ENCODE measurements around the gene SCART1. TPM values are rescaled to one million over a fixed set of nuclear protein-coding genes. Genes with fewer than 3 reads are reported as not detected.

Gene SCART1
- total RNA-seq, 1 experiment from 2014 or later, result 0.50 TPM

DNA sequence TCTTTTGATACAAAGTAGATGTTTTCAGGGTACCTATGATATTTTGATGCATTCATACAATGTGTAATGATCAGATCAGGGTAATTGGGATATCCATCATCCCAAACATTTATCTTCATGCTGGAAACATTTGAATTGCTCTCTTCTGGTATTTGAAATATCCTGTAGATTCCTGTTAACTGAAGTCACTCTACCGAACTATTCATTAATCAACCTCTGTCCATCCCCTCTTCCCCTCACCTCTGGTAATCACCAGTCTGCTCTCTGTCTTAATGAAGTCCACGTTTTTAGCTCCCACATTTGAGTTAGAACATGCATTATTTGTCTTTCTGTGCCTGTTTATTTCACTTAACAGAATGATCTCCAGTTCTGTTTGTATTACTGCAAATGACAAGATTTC is 48.5 kb upstream of the SCART1 start:
- H2AK5ac ChIP-seq (ENCODE audit: insufficient read length, low read length), result no peak overlapping the region
- Mint-ChIP-seq H3K27ac (no peak overlapping the region), H3K9me3 (peaks cover 1 to 7% of the 10 kb centered on the region in 2 experiments; a peak in 4 of 5 replicates), H3K4me1 (no peaks in the 10 kb centered on the region), H3K27me3 (ENCODE audit: low read depth) (no peaks in the 10 kb centered on the region), H3K36me3 (ENCODE audit: insufficient read depth in 1 of 3, low read depth in 3 of 3) (peaks cover 69 to 93% (median 86%) of the 10 kb centered on the region in 3 experiments), H3K4me3 (no peak overlapping the region)
- H2AFZ ChIP-seq (ENCODE audit: low read length), result no peak overlapping the region
- peaks cover 2% of the 10 kb centered on the region for H3K79me1 ChIP-seq (ENCODE audit: insufficient read depth, low read depth, low read length, poor library complexity, severe bottlenecking)
- no peaks in the 10 kb centered on the region for H3K4me1 ChIP-seq (ENCODE audit: insufficient read depth, low read length)
- H4K20me1 ChIP-seq (ENCODE audit: control insufficient read depth, insufficient read depth, insufficient read length), result no peaks in the 10 kb centered on the region
- H3K79me2 ChIP-seq (ENCODE audit: insufficient read depth, low read length), result peaks cover 3% of the 10 kb centered on the region; the same call in 1 of the 2 replicates
- no peak overlapping the region for H3K23ac ChIP-seq (ENCODE audit: insufficient read length, low read depth, low read length)
- H3K4me2 ChIP-seq (ENCODE audit: insufficient read depth, insufficient read length, low read length), result no peak overlapping the region
- H3K9ac ChIP-seq (ENCODE audit: extremely low read depth, insufficient read length, low read length), result no peak overlapping the region
- TF ChIP-seq, protein P1, sequence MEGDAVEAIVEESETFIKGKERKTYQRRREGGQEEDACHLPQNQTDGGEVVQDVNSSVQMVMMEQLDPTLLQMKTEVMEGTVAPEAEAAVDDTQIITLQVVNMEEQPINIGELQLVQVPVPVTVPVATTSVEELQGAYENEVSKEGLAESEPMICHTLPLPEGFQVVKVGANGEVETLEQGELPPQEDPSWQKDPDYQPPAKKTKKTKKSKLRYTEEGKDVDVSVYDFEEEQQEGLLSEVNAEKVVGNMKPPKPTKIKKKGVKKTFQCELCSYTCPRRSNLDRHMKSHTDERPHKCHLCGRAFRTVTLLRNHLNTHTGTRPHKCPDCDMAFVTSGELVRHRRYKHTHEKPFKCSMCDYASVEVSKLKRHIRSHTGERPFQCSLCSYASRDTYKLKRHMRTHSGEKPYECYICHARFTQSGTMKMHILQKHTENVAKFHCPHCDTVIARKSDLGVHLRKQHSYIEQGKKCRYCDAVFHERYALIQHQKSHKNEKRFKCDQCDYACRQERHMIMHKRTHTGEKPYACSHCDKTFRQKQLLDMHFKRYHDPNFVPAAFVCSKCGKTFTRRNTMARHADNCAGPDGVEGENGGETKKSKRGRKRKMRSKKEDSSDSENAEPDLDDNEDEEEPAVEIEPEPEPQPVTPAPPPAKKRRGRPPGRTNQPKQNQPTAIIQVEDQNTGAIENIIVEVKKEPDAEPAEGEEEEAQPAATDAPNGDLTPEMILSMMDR (conservative IDR thresholded peaks at IDR 0.05), result no peak
- H2BK120ac ChIP-seq (ENCODE audit: low read depth, low read length, poor library complexity, severe bottlenecking), result no peak overlapping the region
- no peak overlapping the region for H2BK20ac ChIP-seq (ENCODE audit: low read depth, low read length, poor library complexity, severe bottlenecking)
- H2BK12ac ChIP-seq (ENCODE audit: insufficient read length, low read depth, low read length), result no peak overlapping the region
- H3K4ac ChIP-seq (ENCODE audit: low read depth, low read length), result no peak overlapping the region
- no peak overlapping the region for H3T11ph ChIP-seq (ENCODE audit: low read length)
- H3K56ac ChIP-seq (ENCODE audit: insufficient read length, low read depth, low read length), result no peak overlapping the region
- no peak overlapping the region for H3K14ac ChIP-seq (ENCODE audit: insufficient read depth, low read length)
- no CpG with 5 or more reads among the region's 2 CpGs for WGBS (ENCODE audit: extremely low coverage, insufficient read length, low lambda C conversion rate)
- no peak overlapping the region for H4K91ac ChIP-seq (ENCODE audit: insufficient read length, low read depth, low read length)
- no peak overlapping the region for H3K27ac ChIP-seq (ENCODE audit: insufficient read length, low read depth, low read length)
- H2BK15ac ChIP-seq (ENCODE audit: low read depth, low read length), result no peak overlapping the region
- H4K8ac ChIP-seq (replicated peaks; ENCODE audit: insufficient read length, low read depth, low read length), result no peak overlapping the region
- no peak overlapping the region for H3K18ac ChIP-seq (ENCODE audit: insufficient read length, low read depth, low read length)
- no peaks in the 10 kb centered on the region for H3K9me3 ChIP-seq (ENCODE audit: control insufficient read depth, low read depth, low read length)
- H3K23me2 ChIP-seq (ENCODE audit: insufficient read length, low read depth, low read length, poor library complexity, severe bottlenecking), result no peaks in the 10 kb centered on the region
- no peak overlapping the region for H2BK5ac ChIP-seq (ENCODE audit: insufficient read length, low read length)
- no peaks in the 10 kb centered on the region for H3K27me3 ChIP-seq (ENCODE audit: insufficient read depth, low read length)
- DNase-seq, result no peak
- H4K5ac ChIP-seq (ENCODE audit: insufficient read length, low read depth, low read length), result no peak overlapping the region

Measured in H9 (cell line).